HG02852 (cell line): ENCODE results near the gene MTUS2.
"Not testable (repeated sequence)": the region's sequence is repeated elsewhere in the genome, so short reads cannot be mapped to it uniquely, and the experiment has no call there.

ENCODE experiments used
- ATAC-seq: cut with Tn5 transposase; IDR thresholded peaks from one replicate; pipeline ENCODE4 v1.9.1; 2021; ENCODE audit warnings: mild to moderate bottlenecking, moderate library complexity; ENCODE audit not compliant: unreplicated experiment

MTUS2 gene

GRCh38 chr13:29154390-29154789 lies 334.3 kb downstream of the MTUS2 start:
- ATAC-seq: no peak

GRCh38 chr13:29156136-29156535 lies 336.0 kb downstream of the MTUS2 start:
- no peak for ATAC-seq

- no peak for ATAC-seq
These were observed 339.7 kb downstream of the MTUS2 start for GRCh38 chr13:29159871-29160270.

- no peak for ATAC-seq
These were observed 340.7 kb downstream of the MTUS2 start for GRCh38 chr13:29160862-29161261.

GRCh38 chr13:29161676-29162075 lies 341.5 kb downstream of the MTUS2 start:
- no peak for ATAC-seq

GRCh38 chr13:29162638-29163235 lies 342.6 kb downstream of the MTUS2 start:
- ATAC-seq: no peak

- no peak for ATAC-seq
These were observed 344.0 kb downstream of the MTUS2 start for GRCh38 chr13:29164116-29164515.

GRCh38 chr13:29165216-29165615 lies 345.1 kb downstream of the MTUS2 start:
- no peak for ATAC-seq

- ATAC-seq: no peak
These were observed 345.7 kb downstream of the MTUS2 start for GRCh38 chr13:29165840-29166239.

- no peak for ATAC-seq
These were observed 350.4 kb downstream of the MTUS2 start for GRCh38 chr13:29170436-29171082.

- ATAC-seq: no peak
These were observed 351.1 kb downstream of the MTUS2 start for GRCh38 chr13:29171244-29171643.

- ATAC-seq: no peak
These were observed 354.0 kb downstream of the MTUS2 start for GRCh38 chr13:29174093-29174492.

- no peak for ATAC-seq
These were observed 355.2 kb downstream of the MTUS2 start for GRCh38 chr13:29175250-29175873.

- no peak for ATAC-seq
These were observed 359.9 kb downstream of the MTUS2 start for GRCh38 chr13:29180055-29180454.

- no peak for ATAC-seq
These were observed 362.1 kb downstream of the MTUS2 start for GRCh38 chr13:29182216-29182615.

GRCh38 chr13:29185926-29186325 lies 365.8 kb downstream of the MTUS2 start:
- no peak for ATAC-seq

- no peak for ATAC-seq
These were observed 367.4 kb downstream of the MTUS2 start for GRCh38 chr13:29187584-29187983.

GRCh38 chr13:29190298-29190697 lies 370.2 kb downstream of the MTUS2 start:
- no peak for ATAC-seq

GRCh38 chr13:29193083-29193482 lies 372.9 kb downstream of the MTUS2 start:
- ATAC-seq: no peak

- ATAC-seq: no peak
These were observed 375.3 kb downstream of the MTUS2 start for GRCh38 chr13:29195456-29195855.

- peak; percentile 94 for ATAC-seq
These were observed 376.4 kb downstream of the MTUS2 start for GRCh38 chr13:29196409-29197074.

- ATAC-seq: not testable (repeated sequence)
These were observed 382.6 kb downstream of the MTUS2 start for GRCh38 chr13:29202753-29203152.
